Mucosa of descending colon (tissue), 3 donors: ENCODE results near the gene DYNLRB1. TPM values are rescaled to one million over a fixed set of nuclear protein-coding genes. Genes with fewer than 3 reads are reported as not detected.

ENCODE experiments used
- ATAC-seq: fragments of 200-7000 bp; cut with Tn5 transposase; one replicate; pipeline ENCODE4 v1.9.1; 2020; ENCODE audit warnings: mild to moderate bottlenecking, moderate library complexity
- DNase-seq, 3 donors: peaks; one replicate each; pipeline ENCODE4 v3.0.0-alpha.2; 2020
- H3K36me3 ChIP-seq: fragments of 200-600 bp; one replicate; pipeline ENCODE4 v1.8.0; 2021; ENCODE audit warnings: low read depth, mild to moderate bottlenecking
- H3K4me1 ChIP-seq: fragments of 200-600 bp; one replicate; pipeline ENCODE4 v1.8.0; 2021; ENCODE audit warnings: low read depth, mild to moderate bottlenecking
- H3K4me3 ChIP-seq: fragments of 200-600 bp; one replicate; pipeline ENCODE4 v1.8.0; 2021; ENCODE audit warnings: mild to moderate bottlenecking
- H3K9me3 ChIP-seq: fragments of 200-600 bp; one replicate; pipeline ENCODE4 v1.8.0; 2021; ENCODE audit warnings: mild to moderate bottlenecking
- intact Hi-C, 2 donors: fragments of 100-400 bp; cut with DNase I in 1 of 2; cut with micrococcal nuclease in 1 of 2; formaldehyde crosslinking; loops; one replicate each; pipeline versions ENCODE4 v1.11.0 to v1.11.1; 2022; cut with DNase I, micrococcal nuclease
- total RNA-seq, 3 donors: library from RNA; stranded (reverse); fragmentation: NEBNext Ultra II Directional in 2 of 3; extraction: Animal tissue kit (Norgen Biotek cat#: 25700) in 2 of 3; gene quantifications; one replicate each; pipeline versions ENCODE4 v1.2.1 to v1.2.4, GENCODE V29; 2021 to 2023
- TF ChIP-seq, protein P1 (sequence below): fragments of 200-600 bp; IDR thresholded peaks from one replicate; pipeline ENCODE4 v1.8.0; 2022; ENCODE audit warnings: antibody characterized with exemption, mild to moderate bottlenecking
- donor health status: DM: no; HTN: no; CAD: no; lungs with moderate emphysema.
- donor health status: DM: no; HTN: no; CAD: no.
- donor health status: DM: no; HTN: yes; CAD: no.

Gene DYNLRB1
- total RNA-seq, 3 donors from 2014 or later = 110 to 137 (median 119) TPM

GRCh38 chr20:34574426-34574825 lies 58.2 kb downstream of the DYNLRB1 start:
- no peak overlapping the region for H3K4me3 ChIP-seq
- no peaks in the 10 kb centered on the region for H3K9me3 ChIP-seq
- no peaks in the 10 kb centered on the region for H3K36me3 ChIP-seq
- no peak for ATAC-seq
- TF ChIP-seq, protein P1, sequence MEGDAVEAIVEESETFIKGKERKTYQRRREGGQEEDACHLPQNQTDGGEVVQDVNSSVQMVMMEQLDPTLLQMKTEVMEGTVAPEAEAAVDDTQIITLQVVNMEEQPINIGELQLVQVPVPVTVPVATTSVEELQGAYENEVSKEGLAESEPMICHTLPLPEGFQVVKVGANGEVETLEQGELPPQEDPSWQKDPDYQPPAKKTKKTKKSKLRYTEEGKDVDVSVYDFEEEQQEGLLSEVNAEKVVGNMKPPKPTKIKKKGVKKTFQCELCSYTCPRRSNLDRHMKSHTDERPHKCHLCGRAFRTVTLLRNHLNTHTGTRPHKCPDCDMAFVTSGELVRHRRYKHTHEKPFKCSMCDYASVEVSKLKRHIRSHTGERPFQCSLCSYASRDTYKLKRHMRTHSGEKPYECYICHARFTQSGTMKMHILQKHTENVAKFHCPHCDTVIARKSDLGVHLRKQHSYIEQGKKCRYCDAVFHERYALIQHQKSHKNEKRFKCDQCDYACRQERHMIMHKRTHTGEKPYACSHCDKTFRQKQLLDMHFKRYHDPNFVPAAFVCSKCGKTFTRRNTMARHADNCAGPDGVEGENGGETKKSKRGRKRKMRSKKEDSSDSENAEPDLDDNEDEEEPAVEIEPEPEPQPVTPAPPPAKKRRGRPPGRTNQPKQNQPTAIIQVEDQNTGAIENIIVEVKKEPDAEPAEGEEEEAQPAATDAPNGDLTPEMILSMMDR = no peak
- DNase-seq = no peak
- peaks cover 9% of the 10 kb centered on the region for H3K4me1 ChIP-seq
- intact Hi-C loops = no loop called here

DNA sequence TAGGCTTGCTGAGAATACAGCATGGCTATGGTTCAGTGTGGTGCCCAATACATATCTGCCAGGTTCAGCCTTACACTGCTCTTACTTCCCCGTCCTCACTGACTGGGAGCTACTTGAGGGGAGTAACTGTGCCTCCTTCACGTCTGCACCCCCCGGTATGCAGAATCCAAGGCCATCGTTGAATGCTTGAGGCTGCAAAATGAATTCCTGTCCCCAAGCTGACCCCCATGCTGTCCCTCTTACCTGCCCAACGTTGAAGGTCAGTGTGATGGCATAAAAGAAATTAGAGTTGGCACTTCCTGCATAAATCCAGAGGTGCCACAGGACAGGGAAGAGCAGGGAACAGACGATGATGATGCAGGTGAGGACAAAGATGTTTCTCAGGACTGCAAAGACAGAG lies 58.6 kb downstream of the DYNLRB1 start:
- intact Hi-C loops = loop anchor here in 1 of 2 donors (5.0 kb wide), 2 partner anchors 132 to 192 kb away; no protein-coding TSS in a partner anchor
- no peak for DNase-seq
- Histone ChIP-seq H3K9me3 (no peaks in the 10 kb centered on the region), H3K4me1 (peaks cover 13% of the 10 kb centered on the region), H3K4me3 (no peak overlapping the region), H3K36me3 (no peaks in the 10 kb centered on the region)
- no peak for ATAC-seq
- TF ChIP-seq, protein P1 = no peak

DNA sequence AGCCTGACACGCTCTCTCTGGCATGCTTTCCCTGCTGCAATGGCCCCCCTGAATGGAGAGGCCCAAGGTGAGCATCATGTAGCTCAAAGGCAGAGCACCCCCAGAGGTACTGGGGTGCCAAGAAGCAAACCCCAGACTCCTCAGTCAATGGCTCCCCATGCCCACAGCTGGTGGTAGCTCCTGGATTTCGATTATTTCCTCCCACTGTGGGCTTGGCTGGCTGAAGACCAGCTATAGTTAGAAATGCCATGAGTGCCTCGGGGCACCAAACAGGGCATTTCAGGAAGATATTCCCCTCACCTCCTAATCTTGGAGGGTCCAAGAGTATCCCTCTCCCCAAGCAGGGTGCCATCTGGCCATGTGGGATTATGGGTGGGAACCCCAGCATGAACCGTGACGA lies 59.0 kb downstream of the DYNLRB1 start:
- H3K4me1 ChIP-seq = peaks cover 17% of the 10 kb centered on the region
- DNase-seq (no peak), ATAC-seq (no peak)
- TF ChIP-seq, protein P1 = no peak
- intact Hi-C loops = loop anchor here in 1 of 2 donors (5.0 kb wide), 2 partner anchors 132 to 192 kb away; no protein-coding TSS in a partner anchor
- H3K9me3 ChIP-seq = no peaks in the 10 kb centered on the region
- H3K36me3 ChIP-seq = no peaks in the 10 kb centered on the region
- H3K4me3 ChIP-seq = no peak overlapping the region

DNA sequence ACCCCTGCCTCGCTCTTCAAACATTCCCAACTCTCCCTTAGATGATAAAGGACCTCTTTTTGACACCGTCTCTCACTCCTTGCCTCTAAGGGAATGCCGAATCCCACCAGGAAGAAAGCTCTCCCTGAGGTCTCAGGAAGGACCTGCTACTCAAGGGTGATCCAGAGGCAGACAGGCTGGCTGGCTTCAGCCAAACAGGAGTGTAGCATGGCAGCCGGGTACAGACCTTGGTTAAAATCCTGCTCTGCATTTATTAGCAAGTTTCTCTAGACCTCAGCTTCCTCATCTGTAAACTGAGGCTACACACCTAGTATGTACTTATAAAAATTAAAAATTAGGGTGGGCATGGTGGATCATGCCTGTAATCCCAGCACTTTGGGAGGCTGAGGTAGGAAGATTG lies 59.5 kb downstream of the DYNLRB1 start:
- no peak for ATAC-seq
- peaks cover 17% of the 10 kb centered on the region for H3K4me1 ChIP-seq
- no peaks in the 10 kb centered on the region for H3K9me3 ChIP-seq
- intact Hi-C loops = loop anchor here in 1 of 2 donors (5.0 kb wide), 2 partner anchors 132 to 192 kb away; no protein-coding TSS in a partner anchor
- H3K4me3 ChIP-seq = no peak overlapping the region
- TF ChIP-seq, protein P1 = no peak
- no peak for DNase-seq
- no peaks in the 10 kb centered on the region for H3K36me3 ChIP-seq

DNA sequence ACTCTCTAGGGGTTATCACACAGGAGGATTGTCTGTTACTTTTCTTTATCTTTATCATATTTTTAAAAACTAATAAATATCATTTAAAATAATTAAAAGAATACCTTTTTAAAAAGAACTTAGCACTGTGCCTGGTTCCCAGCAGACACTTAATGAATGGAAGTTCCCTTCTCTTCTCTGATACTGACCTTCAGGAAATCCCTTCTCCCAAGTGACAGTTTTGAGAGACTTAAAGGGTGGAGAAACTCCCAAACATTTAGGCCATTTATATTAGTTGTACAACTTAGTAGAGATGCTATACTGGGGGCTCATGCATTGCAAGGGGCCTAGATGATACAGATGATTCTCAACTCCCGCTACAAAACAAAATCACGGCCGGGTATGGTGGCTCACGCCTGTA lies 60.8 kb downstream of the DYNLRB1 start:
- H3K4me3 ChIP-seq = no peak overlapping the region
- H3K4me1 ChIP-seq = peaks cover 29% of the 10 kb centered on the region
- no peak for ATAC-seq
- H3K9me3 ChIP-seq = no peaks in the 10 kb centered on the region
- DNase-seq = no peak
- intact Hi-C loops = loop anchor here in 1 of 2 donors (5.0 kb wide), 2 partner anchors 130 to 190 kb away; no protein-coding TSS in a partner anchor
- no peaks in the 10 kb centered on the region for H3K36me3 ChIP-seq
- TF ChIP-seq, protein P1 = no peak

DNA sequence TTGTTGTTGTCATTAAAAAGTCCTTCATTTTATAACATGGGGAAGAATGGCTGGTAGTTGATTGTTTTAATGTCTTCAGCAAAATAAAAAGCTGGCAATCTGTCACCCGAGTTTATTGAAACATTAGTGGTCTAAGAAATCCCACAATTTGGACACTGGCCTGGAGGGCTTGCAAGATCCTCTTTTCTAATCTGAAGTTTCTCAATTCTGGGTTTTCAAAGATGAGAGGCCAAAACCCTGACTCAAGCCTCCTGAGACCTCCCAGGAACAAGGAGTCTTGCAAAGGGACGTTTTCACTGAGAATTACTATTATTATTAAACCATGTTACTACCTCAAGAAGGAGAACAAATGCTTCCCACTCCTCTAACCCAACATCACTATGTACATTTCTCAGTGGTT lies 61.8 kb downstream of the DYNLRB1 start:
- TF ChIP-seq, protein P1 = no peak
- H3K36me3 ChIP-seq = no peaks in the 10 kb centered on the region
- H3K4me3 ChIP-seq = no peak overlapping the region
- DNase-seq (no peak), ATAC-seq (no peak)
- H3K4me1 ChIP-seq = peaks cover 29% of the 10 kb centered on the region
- no peaks in the 10 kb centered on the region for H3K9me3 ChIP-seq
- intact Hi-C loops = loop anchor here in 1 of 2 donors (5.0 kb wide), 2 partner anchors 129 to 189 kb away; no protein-coding TSS in a partner anchor
